ENCODE results near the gene SOCS2. TPM values are rescaled to one million over a fixed set of nuclear protein-coding genes. Genes with fewer than 3 reads are reported as not detected.
"Not testable (repeated sequence)": the region's sequence is repeated elsewhere in the genome, so short reads cannot be mapped to it uniquely, and the experiment has no call there.

The SOCS2 gene
- total and polyA plus RNA-seq, 5 experiments from 2014 or later = 1.9 to 18.3 (median 11.1) TPM

DNA sequence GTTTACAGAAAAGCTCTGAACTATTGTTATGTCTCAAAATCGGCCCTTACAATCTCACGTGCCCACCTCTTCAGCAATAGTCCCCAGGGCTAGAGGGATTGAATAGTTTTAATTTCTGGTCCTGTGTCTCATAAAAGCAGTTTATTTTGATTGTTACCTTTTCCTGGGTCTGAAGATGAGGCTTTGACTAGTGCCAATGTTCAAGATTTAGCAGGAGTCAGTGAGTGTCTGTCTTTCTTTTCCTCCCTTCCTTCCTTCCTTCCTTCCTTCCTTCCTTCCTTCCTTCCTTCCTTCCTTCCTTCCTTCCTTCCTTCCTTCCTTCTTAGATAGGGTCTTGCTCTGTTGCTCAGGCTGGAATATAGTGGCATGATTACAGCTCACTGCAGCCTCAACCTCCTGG lies 24.7 kb upstream of the SOCS2 start:
- H3K36me3 Mint-ChIP-seq = peaks cover 6 to 21% (median 8%) of the 10 kb centered on the region in 3 donors
- H3K4me1 Mint-ChIP-seq = peaks cover 0 to 2% (median 0%) of the 10 kb centered on the region in 4 donors
- POLR2A ChIA-PET = no interaction called here
- H3K27me3 Mint-ChIP-seq = no peaks in the 10 kb centered on the region
- H3K9me3 Mint-ChIP-seq = no peaks in the 10 kb centered on the region
- H3K4me3 Mint-ChIP-seq = no peak overlapping the region
- no peak for ATAC-seq
- H3K27ac Mint-ChIP-seq = peak overlapping the region in 2 of 10 donors; percentile 66 to 75
- DNase-seq = no peak

DNA sequence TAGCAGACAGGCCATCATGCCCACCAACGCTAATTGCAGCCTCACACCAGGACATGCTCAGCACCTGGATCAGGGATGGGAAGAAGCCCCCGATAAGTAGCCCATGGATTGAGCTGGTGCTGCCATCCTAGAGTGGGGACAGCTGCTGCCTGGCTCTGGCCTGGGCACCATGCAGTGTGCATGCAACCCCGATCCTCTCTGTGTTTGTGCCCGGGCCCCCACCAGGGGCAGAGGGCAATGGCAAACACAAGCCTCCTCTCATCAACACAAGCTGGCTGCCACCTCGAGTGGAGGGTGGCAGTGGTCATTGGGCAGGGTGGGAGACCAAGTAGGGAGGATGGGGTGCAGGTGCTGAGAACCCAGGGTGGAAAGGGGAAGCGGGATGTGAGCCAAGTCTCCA lies 23.3 kb upstream of the SOCS2 start:
- ATAC-seq (no peak), DNase-seq (no peak)
- POLR2A ChIA-PET = no interaction called here
- Mint-ChIP-seq H3K36me3 (peaks cover under 1 to 15% (median 8%) of the 10 kb centered on the region in 3 donors), H3K4me1 (peaks cover 0 to 2% (median 0%) of the 10 kb centered on the region in 4 donors), H3K9me3 (no peaks in the 10 kb centered on the region), H3K27ac (no peak overlapping the region), H3K27me3 (no peaks in the 10 kb centered on the region), H3K4me3 (no peak overlapping the region)

DNA sequence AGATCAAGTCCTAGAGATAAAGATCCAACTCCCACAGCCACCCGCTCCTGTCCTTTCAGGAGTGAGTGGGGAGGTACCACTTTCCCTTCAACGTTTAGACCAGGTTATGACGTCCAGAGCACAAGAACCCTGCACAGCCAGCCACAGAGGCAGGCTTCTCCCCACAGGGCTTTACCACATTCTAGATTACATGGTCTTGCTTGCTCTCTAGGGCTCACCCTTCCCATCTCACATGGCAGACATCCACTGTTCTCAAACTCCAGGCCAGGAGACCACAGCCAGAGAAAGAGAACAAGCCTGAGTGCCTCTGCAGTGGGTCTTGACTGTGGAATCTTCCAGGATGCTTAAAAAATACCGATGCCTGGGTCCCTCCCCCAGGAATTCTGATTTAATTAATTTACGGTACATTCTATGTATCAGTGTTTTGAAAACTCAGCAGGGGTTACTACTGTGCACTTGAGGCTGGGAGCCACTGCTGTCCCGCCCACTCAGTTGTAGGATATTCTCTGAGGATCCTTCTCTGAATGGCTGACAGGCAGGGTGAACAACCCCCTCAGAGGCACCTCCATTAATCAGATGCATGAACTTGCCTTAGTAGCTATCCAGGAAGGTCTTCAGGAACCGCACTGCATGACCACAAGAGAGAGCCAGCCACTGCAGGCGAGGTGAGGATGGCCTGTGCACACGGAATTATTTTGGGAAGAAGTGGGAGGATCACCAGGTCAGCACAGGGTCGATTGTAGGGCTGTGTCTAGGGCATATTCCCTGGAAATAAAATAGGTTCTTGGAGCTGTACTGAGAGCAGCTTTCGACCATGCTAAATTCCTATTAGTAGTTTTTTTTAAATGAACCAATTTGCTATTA lies 21.5 kb upstream of the SOCS2 start:
- DNase-seq = no peak
- Mint-ChIP-seq H3K9me3 (no peaks in the 10 kb centered on the region), H3K27me3 (no peaks in the 10 kb centered on the region), H3K4me1 (peaks cover 0 to 2% (median 0%) of the 10 kb centered on the region in 4 donors), H3K36me3 (peaks cover 0 to 6% (median 0%) of the 10 kb centered on the region in 3 donors), H3K4me3 (no peak overlapping the region), H3K27ac (no peak overlapping the region)
- ATAC-seq = no peak
- POLR2A ChIA-PET = no interaction called here

DNA sequence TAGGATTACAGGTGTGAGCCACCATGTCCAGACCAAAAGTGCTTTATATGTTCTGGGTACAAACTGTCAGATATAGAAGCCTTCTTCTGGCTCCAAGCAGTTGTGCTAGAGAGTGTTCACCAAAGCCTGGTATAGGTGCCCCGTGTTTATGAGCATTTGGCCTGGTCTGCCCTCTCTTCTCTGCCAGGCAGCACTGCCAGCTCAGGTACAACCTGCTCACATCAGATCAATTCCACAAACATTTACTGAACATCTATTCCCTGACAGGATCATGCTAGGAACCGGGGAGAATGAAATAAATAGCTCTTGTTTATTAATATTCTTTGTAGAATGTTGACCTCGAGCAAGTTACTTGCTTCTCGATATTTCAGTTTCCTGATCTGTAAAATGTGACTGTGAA lies 20.0 kb upstream of the SOCS2 start:
- ATAC-seq (no peak), DNase-seq (no peak)
- Mint-ChIP-seq H3K27me3 (no peaks in the 10 kb centered on the region), H3K4me1 (peaks cover 0 to 2% (median 0%) of the 10 kb centered on the region in 4 donors), H3K27ac (no peak overlapping the region), H3K36me3 (peaks cover 0 to 6% (median 0%) of the 10 kb centered on the region in 3 donors), H3K9me3 (peaks cover 0 to under 1% (median 0%) of the 10 kb centered on the region in 9 donors), H3K4me3 (no peak overlapping the region)
- POLR2A ChIA-PET = no interaction called here

DNA sequence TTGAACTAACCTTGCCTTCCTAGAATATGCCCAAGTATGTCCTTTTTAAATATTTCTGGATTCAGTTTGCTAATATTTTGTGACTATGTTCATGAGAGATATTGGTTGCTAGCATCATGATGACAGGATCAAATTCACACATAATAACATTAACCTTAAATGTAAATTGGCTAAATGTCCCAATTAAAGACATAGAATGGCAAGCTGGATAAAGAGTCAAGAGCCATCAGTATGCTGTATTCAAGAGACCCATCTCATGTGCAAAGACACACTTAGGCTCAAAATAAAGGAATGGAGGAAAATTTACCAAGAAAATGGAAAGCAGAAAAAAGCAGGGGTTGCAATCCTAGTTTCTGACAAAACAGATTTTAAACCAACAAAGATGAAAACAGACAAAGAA lies 14.6 kb upstream of the SOCS2 start:
- H3K27me3 Mint-ChIP-seq, DNase-seq, H3K4me1 Mint-ChIP-seq, ATAC-seq, H3K4me3 Mint-ChIP-seq, POLR2A ChIA-PET: not testable (repeated sequence)
- peaks cover 8 to 25% (median 14%) of the 10 kb centered on the region in 9 donors for H3K9me3 Mint-ChIP-seq
- peak overlapping the region in 1 of 10 donors; percentile 66 for H3K27ac Mint-ChIP-seq
- peaks cover 14 to 30% (median 16%) of the 10 kb centered on the region in 3 donors for H3K36me3 Mint-ChIP-seq

DNA sequence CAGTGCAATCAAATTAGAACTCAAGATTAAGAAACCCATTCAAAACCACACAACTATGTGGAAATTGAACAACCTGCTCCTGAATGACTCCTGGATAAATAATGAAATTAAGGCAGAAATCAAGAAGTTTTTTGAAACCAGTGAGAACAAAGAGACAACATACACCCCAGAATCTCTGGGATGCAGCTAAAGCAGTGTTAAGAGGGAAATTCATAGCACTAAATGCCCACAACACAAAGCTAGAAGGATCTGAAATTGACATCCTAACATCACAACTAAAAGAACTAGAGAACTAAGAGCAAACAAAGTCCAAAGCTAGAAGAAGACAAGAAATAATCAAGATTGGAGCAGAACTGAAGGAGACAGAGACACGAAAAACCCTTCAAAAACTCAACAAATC lies 13.8 kb upstream of the SOCS2 start:
- not testable (repeated sequence) for H3K4me3 Mint-ChIP-seq, H3K4me1 Mint-ChIP-seq, H3K27ac Mint-ChIP-seq, ATAC-seq, DNase-seq, H3K27me3 Mint-ChIP-seq
- Mint-ChIP-seq H3K36me3 (peaks cover 14 to 30% (median 16%) of the 10 kb centered on the region in 3 donors), H3K9me3 (peaks cover 8 to 25% (median 14%) of the 10 kb centered on the region in 9 donors)
- POLR2A ChIA-PET = interaction anchor here (0.8 kb wide), 1 partner anchor 542 kb away, joined by 3 read pairs; no protein-coding TSS in a partner anchor

DNA sequence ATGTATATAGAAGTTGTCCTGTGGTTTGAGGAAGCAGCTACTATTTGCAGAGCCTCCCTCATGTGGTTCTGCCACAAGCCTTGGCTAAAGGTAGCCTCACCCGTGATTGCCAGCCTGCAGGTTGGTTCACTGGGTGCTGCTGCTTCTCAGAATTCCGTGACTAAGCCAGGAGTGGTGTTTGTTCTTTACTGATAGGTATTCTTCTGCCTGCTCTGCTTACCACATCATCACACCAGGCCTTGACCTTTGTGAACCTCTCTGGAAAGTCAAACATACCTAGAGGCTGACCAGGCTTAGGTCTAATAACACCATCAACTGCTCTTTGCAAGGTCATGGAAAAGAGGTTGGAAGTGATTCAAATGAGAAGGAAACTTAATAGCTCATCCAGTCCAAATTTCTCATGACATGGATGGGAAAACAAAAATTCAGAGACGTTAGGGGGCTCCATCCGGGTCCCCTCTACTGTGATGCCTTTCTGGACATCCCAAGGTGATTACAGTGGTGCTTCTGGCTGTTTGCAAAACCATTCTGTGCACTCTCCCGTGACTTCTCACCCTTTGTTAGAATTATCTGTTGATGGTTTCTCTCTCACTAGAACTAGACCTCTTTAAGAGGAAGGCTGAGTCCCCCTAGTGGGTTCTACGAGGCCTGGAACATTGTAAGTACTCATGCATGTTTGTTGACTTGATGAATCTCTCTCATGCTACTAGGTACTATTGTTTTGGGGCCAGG lies 8.5 kb upstream of the SOCS2 start:
- Mint-ChIP-seq H3K9me3 (peaks cover under 1 to 11% (median 1%) of the 10 kb centered on the region in 9 donors), H3K27ac (no peak overlapping the region), H3K36me3 (peaks cover 1 to 25% (median 12%) of the 10 kb centered on the region in 3 donors), H3K4me1 (peaks cover 4 to 8% (median 5%) of the 10 kb centered on the region in 4 donors), H3K4me3 (no peak overlapping the region), H3K27me3 (peaks cover 0 to 1% (median 0%) of the 10 kb centered on the region in 5 donors)
- POLR2A ChIA-PET = no interaction called here
- ATAC-seq (no peak), DNase-seq (no peak)

DNA sequence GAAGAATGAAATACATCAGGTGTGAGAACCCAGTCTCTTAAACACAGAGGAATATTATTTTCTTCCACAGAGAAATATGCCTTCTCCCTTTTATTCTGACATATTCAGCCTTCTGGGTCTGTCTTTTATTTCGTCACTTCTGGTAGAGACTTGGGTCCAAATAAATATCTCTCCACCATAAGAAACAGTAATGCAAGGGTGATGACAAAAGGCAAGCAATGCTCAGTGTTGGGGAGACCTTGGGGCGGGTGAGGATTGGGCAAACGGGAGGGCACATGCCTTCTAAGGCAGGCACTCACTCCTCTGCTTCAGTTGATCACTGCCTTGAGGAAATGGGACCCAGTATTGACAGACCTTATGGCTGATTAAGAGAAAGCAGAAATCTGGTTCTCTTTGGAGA lies 6.7 kb upstream of the SOCS2 start:
- Mint-ChIP-seq H3K27me3 (peaks cover 0 to 1% (median 0%) of the 10 kb centered on the region in 5 donors), H3K4me1 (peaks cover 4 to 11% (median 6%) of the 10 kb centered on the region in 4 donors), H3K27ac (no peak overlapping the region), H3K9me3 (peaks cover 0 to under 1% (median 0%) of the 10 kb centered on the region in 9 donors), H3K36me3 (peaks cover 0 to 12% (median 9%) of the 10 kb centered on the region in 3 donors), H3K4me3 (no peak overlapping the region)
- no peak for DNase-seq
- ATAC-seq = no peak
- POLR2A ChIA-PET = no interaction called here

DNA sequence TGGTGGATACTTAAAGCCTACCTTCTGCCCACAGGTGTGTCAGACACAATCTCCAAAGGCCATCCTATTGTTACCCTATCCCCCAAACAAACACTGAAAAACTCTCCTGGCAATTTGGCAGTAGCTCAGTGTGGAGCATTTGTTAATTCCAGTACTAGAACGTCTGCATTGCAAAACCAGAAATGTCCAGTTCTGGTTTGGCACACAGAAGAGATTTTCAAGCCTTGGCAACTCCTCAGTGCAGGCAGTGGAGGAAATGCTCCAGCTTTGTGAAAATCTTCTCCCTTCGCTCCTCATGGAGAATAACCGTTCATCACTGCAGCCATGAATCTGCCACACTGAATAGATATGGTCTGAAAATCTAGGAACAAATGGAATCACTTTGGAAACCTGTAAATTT lies 5.3 kb upstream of the SOCS2 start:
- H3K9me3 Mint-ChIP-seq = no peaks in the 10 kb centered on the region
- DNase-seq = no peak
- H3K27ac Mint-ChIP-seq = no peak overlapping the region
- peaks cover 0 to 6% (median 5%) of the 10 kb centered on the region in 3 donors for H3K36me3 Mint-ChIP-seq
- H3K27me3 Mint-ChIP-seq = peaks cover 0 to 2% (median 0%) of the 10 kb centered on the region in 5 donors
- peaks cover 5 to 12% (median 8%) of the 10 kb centered on the region in 4 donors for H3K4me1 Mint-ChIP-seq
- ATAC-seq = no peak
- POLR2A ChIA-PET = interaction anchor here (0.8 kb wide), 1 partner anchor 535 kb away, joined by 3 read pairs; no protein-coding TSS in a partner anchor
- H3K4me3 Mint-ChIP-seq = no peak overlapping the region

DNA sequence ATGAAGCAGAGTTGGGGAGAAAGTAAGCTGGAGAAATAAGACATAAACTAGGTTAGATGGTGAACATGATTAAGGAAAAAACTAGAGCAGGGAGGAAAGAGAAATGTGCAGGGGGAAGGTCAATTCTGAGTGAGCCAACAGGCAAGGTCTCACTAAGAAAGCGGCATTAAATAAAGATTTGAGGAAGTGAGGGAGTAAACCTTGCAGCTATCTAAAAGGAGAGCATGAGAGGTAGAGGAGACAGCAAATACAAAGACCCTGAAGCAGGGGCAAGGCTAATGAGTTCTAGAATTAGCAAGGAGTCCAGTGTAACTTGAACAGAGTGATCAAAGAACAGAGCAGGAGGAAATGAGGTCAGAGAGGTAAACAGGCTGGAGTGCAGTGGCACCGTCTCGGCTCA lies 4.4 kb upstream of the SOCS2 start:
- DNase-seq = no peak
- no peaks in the 10 kb centered on the region for H3K9me3 Mint-ChIP-seq
- POLR2A ChIA-PET = interaction anchor here (0.8 kb wide), 1 partner anchor 534 kb away, joined by 3 read pairs; no protein-coding TSS in a partner anchor
- no peak for ATAC-seq
- peaks cover 11 to 21% (median 16%) of the 10 kb centered on the region in 4 donors for H3K4me1 Mint-ChIP-seq
- H3K36me3 Mint-ChIP-seq = peaks cover 0 to 6% (median 5%) of the 10 kb centered on the region in 3 donors
- H3K27ac Mint-ChIP-seq = peak overlapping the region in 5 of 10 donors; percentile 1 to 55 (median 31)
- peak overlapping the region in 7 of 10 donors; percentile 0 to 79 (median 38) for H3K4me3 Mint-ChIP-seq
- H3K27me3 Mint-ChIP-seq = peaks cover 0 to 4% (median 0%) of the 10 kb centered on the region in 5 donors

DNA sequence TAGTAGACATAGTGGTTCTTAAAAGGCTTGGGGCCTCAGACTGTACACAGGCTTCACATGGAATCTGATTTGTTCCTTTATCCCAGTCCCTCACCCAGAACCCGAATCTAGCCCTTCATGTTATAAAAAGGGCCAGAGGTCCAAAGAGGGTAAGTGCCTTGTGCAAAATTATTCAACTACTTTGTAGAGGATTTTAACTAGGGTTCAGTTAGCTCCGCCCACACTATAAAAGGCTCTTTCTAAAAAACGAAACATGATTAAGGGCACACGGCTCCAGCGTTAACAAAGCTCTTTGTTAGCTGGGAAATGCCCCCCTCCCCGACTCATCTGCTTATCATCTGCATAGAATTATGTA lies 3.2 kb upstream of the SOCS2 start:
- Mint-ChIP-seq H3K27me3 (peaks cover 0 to 9% (median 0%) of the 10 kb centered on the region in 5 donors), H3K9me3 (no peaks in the 10 kb centered on the region), H3K36me3 (peaks cover 0 to 10% (median 6%) of the 10 kb centered on the region in 3 donors), H3K4me1 (peaks cover 17 to 29% (median 24%) of the 10 kb centered on the region in 4 donors), H3K27ac (peak overlapping the region in 8 of 10 donors; percentile 72 to 94 (median 90)), H3K4me3 (peak overlapping the region; percentile 89 to 93 (median 90))
- POLR2A ChIA-PET = interaction anchor here (0.6 to 1.3 kb wide), 7 partner anchors 12 to 555 kb away, joined by 3 to 17 read pairs (median 4); partner anchors contain the start of gene CRADD
- DNase-seq (no peak), ATAC-seq (peak; percentile 3 to 17)

All from naive thymus-derived CD8-positive, alpha-beta T cell (primary cell).